H1 (cell line): Measurements from ENCODE around the gene ZACN. TPM values are rescaled to one million over a fixed set of nuclear protein-coding genes. Genes with fewer than 3 reads are reported as not detected.
A peak's percentile ranks its signal among the peaks of the same experiment; 100 is the strongest.

ENCODE experiments used
- BCL11A ChIP-seq, 2 experiments: IDR thresholded peaks; one replicate each; pipeline ENCODE4 v1.6.1; 2011; ENCODE audit warnings: low read depth in 2 of 2, low read length in 2 of 2, mild to moderate bottlenecking in 2 of 2
- CBX5 ChIP-seq: fragments of 300-800, 300-1000 bp; sonication (generic); IDR thresholded peaks from 2 replicates; pipeline ENCODE4 v1.7.1; 2016; ENCODE audit warnings: antibody characterized with exemption, low read length, low read depth
- CHD1 ChIP-seq: IDR thresholded peaks from 2 replicates; pipeline ENCODE4 v1.6.1; 2012; ENCODE audit warnings: low read depth, low read length, improper control_type of control experiment
- CHD7 ChIP-seq: fragments of 300-600 bp; sonication (generic); IDR thresholded peaks from 2 replicates; pipeline ENCODE4 v1.7.1; 2012; ENCODE audit warnings: low read length, moderate library complexity, mild to moderate bottlenecking, inconsistent platforms; ENCODE audit not compliant: insufficient replicate concordance
- CTBP2 ChIP-seq: IDR thresholded peaks from 2 replicates; pipeline ENCODE4 v1.7.0; 2011; ENCODE audit warnings: borderline replicate concordance, mild to moderate bottlenecking, moderate library complexity, mixed read lengths, low read length; ENCODE audit not compliant: insufficient read depth, insufficient read length
- GABPA ChIP-seq: IDR thresholded peaks from 2 replicates; pipeline ENCODE4 v1.6.1; 2011; ENCODE audit warnings: mild to moderate bottlenecking, low read length, moderate library complexity, borderline replicate concordance; ENCODE audit not compliant: insufficient read depth
- MAFK ChIP-seq: IDR thresholded peaks from 2 replicates; pipeline ENCODE4 v1.6.1; 2012; ENCODE audit warnings: low read depth, mild to moderate bottlenecking, improper control_type of control experiment, low read length
- SIRT6 ChIP-seq: IDR thresholded peaks from one replicate; pipeline ENCODE4 v1.7.1; 2012; ENCODE audit warnings: low read length, inconsistent platforms
- SIX5 ChIP-seq: IDR thresholded peaks from 2 replicates; pipeline ENCODE4 v1.6.1; 2011; ENCODE audit warnings: mild to moderate bottlenecking, low read depth, low read length
- SP4 ChIP-seq: IDR thresholded peaks from 2 replicates; pipeline ENCODE4 v1.6.1; 2012; ENCODE audit warnings: low read length, inconsistent platforms
- polyA plus RNA-seq, 7 experiments: library from polyadenylated mRNA; depleted of rRNA in 3 of 7; stranded (reverse) in 5 of 7; unstranded in 2 of 7; fragments of >200 nt in 5 of 7; fragments of 200-250 nt in 2 of 7; gene quantifications; 1 replicate in 5 of 7; 2 replicates in 1 of 7; 4 replicates in 1 of 7; pipeline versions ENCODE4 v1.2.1 to v1.2.3, GENCODE V29; 2011 to 2013; ENCODE audit warnings: missing spikeins in 2 of 7, mixed read lengths in 2 of 7
- total RNA-seq: library from RNA; stranded (reverse); fragmentation: NEBNext Ultra II Directional; extraction: Animal tissue kit (Norgen Biotek cat#: 25700); gene quantifications from 2 replicates; pipeline ENCODE4 v1.2.1, GENCODE V29; 2021

Gene ZACN
- total and polyA plus RNA-seq, 2 of the 8 experiments (the other 6 are each of a cell fraction or from before 2014, with no cell fraction given): 0.26 TPM; not detected in 1

GRCh38 chr17:76075364-76076145 lies 3.4 kb upstream of the ZACN start (continued):
- TF ChIP-seq CHD7 (no peak), CTBP2 (no peak), CHD1 (no peak), CBX5 (no peak), SIRT6 (no peak), SIX5 (no peak), BCL11A (IDR thresholded peaks at IDR 0.05; ENCODE audit: low read depth in 2 of 2, low read length in 2 of 2) (no peak), SP4 (no peak), MAFK (no peak), GABPA (0 out of 2 replicates have a peak, but pooled peaks have one; percentile 52)
